Stimulated activated CD8-positive, alpha-beta memory T cell treated with anti-CD3 and anti-CD28 coated beads, Interleukin-2, amount 100 ng/mL, for 48 hours (primary cell): ENCODE results near the gene LEPR.
A peak's percentile ranks its signal among the peaks of the same experiment; 100 is the strongest.

ENCODE experiments used
- DNase-seq, 2 donors: peaks; one replicate each; pipeline ENCODE4 v3.0.0-alpha.2; 2020; ENCODE audit warnings: low read depth in 2 of 2

The LEPR gene

DNA sequence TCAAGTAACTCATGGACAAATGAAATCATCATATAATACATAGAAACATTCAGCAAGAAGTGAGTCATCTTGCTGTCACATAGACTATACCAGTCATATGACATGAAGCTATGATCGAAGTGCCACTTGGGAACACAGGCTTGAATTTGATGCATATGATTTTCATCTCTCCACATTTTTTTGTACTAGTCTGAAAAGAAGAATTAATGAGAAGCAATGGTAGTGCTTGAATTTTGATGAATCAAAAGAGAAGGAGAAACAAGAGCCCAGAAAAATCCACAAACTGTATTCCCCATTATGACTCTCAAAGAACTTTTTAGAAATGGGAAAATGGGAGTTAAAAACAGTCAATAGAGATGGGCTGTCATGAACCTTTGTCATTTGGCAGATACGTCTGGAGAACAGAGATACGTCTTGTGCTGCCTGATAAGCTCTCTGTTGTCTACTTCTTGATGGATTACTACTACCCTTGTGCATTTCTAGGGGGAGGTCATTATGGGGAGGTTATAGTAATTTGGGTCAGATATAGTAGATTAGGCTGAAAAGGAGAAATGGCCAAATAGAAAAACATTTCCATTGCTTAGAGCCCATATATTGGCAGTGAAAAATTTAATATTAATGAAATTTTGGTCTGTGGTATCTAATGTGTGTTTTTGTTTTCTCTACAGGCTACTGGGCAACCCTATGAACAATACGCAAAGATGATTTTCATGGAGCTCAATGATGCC lies 8.0 kb upstream of the LEPR start:
- no peak for DNase-seq

DNA sequence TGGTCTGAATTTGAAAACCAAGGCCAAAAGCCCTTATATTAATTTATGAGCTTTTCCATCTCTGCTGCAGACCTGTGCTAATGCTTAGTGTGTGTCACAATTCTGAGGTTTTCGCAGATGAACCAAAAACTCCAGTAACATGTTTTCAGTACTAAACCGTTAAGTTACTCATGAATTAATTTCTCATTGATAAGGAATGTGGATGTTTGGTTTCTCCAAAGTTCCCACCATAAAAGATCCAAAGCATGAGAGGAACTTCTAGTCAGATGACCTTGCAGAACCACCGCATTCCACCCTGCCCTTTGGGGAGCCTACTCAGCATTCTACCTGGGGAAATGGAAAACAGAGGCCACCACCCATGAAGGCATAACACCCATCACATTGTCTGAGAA lies 7.5 kb upstream of the LEPR start:
- DNase-seq, result no peak

DNA sequence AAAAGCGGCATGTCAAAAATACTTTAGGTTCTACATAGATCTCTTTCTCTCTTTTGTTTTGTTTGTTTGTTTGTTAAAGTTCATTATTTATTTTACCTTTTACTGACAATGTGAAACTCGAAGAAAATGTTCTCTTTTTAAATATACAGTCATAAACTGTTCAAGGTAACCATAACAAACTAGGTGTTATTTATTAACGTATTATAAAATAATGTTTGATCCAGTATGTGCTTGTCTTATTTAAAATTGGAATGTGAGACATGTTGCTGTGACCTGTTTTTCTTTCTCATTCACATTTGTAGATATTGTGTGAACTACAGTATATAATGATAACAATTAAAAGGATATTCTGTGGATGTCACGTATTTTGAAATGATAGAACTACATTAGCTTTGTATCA lies 5.9 kb upstream of the LEPR start:
- DNase-seq, result no peak

DNA sequence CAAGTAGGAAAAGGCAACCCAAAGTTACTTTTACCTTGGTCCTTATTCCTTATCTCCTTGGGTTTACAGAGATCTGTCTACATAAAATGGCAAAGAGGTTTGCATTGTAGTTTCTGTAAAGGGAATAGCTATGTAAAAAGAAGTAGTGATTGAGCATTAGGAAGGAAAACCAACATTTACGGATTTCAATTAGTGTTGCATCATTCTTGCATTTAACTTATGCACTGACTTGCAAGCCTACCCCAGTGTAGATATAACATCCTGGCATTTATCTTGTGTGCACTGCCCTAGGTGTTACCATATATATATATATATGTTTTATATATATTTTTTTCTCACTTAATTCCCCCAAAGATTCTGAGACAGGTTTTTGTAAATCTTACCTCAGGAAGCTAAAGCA lies 3.7 kb upstream of the LEPR start:
- no peak for DNase-seq

DNA sequence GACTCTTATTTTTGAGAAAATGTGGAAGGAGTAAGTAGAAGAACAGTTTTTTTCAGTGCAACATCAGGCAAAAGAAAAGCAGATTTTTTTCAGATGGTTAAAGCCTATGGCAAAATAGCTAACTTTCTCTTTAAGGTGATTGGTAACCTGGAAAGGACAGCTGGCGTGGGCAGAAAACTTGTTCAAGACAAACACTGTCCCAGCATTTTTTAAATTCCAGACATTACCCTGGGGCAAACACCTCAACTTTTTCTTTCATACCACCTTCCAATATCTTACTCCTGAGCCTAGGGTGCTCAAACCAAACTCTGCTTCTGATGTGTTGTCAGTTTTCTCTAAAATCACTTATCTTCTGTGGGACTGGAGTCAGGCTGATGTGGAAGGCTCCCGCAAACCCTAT lies 2.7 kb upstream of the LEPR start:
- DNase-seq, result no peak

DNA sequence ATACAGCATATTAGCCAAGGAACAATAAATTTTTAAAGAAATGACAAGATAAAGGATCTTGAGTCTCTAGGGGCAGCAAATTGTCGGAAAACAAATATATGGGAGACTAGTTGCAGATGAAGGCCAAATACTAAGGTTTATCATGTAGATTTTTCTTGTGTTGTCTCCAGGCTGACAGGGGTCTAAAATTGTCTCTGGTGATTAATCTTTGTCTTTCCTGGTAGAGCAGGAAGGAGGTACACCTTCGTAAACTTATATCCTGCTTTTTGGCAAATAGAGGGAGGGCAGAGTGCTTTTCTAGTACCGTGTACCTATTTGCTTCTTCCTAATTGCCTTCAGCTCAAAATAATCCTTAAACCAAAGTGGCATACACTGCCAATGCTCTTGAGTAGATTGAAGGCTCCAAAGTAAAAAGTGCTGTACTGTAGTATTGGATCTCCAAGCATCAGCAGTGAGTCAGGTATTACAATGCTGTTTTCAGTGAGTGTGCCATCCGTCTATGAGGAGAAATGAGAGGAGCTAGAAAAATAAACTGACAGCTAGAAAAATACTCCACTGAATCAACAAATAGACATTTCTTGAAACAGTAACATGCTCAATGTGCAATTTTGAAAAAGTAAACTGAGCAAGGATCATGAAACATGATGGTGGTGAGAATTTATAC lies 1.8 kb upstream of the LEPR start:
- DNase-seq, result no peak

DNA sequence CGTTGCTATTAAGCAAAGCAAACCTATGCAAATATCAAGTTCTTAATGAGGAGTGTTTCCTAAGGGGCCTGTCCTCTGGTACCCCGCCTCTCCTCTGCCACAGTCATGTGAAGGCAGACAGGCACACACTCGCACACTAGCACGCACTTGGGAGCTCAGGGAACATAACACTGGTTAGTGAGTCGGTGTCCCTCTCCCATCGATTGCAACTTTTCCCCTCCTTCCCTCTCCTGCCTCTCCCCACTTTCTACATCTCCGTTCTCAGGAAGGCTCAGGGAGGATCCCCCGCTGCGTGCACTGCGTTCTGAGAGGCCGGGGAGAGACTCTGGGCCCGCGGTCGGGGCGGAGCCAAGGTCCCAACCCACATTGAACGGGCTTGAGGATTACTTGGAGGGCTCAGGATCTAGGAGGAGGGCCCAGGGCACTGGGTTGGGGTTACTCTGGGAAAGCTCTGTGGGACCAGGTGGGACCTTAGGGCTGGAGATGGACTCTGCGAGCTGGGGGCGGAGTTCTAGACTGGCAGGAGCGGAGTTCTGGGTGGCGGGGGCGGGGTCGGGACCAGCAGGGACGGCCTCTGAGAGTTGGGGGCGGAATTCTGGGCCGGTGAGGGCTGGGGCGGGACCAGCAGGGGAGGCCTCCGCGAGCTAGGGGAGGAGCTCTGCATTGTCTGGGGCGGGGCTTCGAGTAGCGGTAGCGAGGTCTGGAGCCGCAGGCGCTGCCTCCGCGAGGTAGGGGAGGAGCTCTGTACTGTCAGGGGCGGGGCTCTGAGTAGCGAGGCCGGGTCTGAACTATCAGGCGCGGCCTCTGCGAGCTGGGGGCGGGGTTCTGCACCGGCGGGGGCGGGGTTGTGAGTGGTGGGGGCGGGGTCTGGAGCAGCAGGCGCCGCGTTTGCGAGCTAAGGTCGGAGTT lies 533 bp upstream of the LEPR start:
- DNase-seq, result peak; percentile 94 to 98

DNA sequence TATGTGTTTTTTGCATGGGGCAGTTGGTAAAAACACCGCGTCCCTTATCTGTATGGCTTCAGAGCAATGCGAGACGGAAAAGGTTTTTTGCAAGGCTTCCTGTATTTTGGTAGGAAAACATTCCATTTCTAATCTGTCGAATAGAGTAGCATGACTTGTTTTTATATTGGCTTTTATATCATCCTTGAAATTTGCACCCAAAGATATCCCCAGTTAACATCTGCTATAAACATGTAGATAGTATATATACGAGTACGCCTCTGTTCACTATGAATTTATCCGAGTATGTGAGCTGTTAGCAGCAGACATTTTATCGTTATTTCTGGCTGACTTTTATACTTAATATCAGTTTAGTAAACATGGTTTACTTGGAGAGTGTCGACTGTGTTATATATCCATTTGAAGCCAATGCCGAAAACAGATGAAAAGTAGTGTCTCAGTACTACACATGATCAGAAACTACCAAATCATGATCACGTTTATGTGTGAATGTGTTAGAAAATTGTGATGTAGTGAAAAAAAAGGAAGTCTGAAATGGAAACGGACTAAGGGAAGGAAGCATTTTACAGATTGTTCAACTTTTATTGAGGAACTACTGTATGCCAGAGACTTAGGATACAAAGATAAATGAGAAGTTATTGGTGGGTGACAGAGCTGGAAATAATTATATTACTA lies 1.0 kb downstream of the LEPR start:
- no peak for DNase-seq

DNA sequence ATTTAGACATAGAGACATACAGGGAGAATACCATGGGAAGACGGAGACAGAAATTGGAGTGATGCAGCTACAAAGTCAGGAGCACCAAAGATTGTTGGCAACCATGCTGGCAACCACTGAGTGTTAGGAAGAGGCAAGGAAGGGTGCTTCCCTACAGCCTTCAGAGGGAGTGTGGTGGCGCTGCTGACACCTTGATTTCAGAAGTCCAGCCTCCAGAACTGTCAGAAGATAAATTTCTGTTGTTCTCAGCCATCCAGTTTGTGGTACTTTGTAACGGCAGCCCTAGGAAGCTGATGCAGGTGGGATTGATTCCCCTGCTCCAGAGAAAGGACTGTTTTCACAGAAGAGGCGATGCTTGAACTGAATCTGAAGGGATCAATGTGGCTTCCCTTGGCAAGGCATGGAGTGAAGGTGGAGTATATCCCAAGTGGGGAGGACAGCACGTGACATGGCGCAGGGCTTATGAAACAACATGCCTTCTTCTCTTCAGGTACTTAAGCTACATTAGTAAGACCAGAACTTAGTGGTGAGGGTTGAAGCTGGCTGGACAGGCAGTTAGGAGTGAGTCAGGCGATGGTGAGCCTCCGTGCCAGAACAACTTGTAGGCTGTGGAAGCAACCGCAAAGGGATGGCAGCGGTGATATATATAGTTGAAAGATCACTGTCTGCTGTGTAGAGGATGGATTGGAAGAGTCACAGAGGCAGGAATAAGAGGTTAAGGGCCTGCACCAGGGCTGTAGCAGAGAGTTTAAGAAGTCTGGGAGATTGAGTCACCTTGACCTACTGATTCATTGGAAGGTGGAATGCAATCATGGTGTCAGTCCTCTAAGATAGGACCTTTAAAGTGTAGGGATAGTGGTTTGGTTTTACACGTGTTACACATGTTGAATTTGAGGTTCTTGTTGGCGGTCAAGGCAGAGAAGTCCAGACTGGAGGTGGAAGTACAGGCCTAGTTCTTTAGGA lies 2.1 kb downstream of the LEPR start:
- no peak for DNase-seq

DNA sequence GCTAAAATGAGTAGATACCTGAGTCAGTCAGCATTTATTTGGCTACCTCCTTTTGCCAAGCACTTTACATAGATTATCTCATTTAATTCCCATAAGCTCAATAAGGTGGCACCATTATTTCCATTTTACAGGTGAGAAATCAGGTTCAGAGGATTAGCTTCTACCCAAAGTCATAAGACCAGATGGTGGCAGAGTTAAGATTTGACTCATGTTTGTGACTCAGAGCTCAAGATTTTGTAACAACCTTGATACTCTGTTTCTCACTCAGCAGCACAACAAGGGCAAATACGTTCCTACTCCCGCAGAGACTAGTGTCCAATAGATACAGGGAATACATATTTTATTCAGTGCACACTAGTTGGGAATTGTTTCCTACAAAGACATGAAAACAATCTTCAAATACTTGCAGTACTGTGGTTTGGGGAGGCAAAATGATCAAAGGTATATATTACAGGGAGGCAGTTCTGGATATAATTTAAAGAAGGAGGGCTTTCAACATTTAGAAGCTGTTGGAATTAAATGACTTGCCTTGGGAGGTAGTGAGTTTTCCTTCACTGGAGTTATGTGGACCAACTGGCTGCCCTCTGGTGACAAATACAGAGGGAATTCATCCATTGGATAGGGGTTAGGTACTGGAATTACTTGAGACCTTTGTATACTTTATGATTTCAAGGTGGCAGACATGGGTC lies 3.6 kb downstream of the LEPR start:
- DNase-seq, result no peak

DNA sequence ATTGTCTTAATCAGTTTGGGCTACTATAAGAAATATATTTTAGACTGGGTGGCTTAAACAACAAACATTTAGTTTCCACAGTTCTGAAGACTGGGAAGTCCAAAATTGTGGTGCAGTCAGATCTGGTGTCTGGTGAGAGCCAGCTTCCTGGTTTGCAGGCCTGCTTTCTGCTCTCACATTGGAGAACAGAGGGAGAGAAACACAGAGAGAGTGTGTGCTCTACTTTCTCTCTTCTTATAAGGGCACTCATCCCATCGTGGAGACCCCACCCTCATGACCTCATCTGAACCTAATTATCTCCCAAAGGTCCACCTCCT lies 4.1 kb downstream of the LEPR start:
- DNase-seq, result no peak

DNA sequence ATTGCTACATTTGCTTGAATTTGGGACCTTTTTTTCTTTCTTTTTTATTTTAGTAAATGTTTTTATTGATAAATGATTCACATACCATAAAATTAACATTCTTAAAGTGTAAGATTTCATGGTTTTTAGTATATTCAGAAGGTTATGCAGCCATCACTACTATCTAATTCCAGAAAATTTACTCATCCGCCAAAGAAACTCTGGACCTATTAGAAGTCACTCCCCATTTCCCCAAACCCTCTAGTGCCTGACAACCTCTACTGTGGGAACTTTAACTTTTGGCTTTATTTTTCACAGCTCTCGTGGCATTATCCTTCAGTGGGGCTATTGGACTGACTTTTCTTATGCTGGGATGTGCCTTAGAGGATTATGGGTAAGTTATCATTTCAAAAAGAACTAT lies 4.5 kb downstream of the LEPR start:
- DNase-seq, result no peak

DNA sequence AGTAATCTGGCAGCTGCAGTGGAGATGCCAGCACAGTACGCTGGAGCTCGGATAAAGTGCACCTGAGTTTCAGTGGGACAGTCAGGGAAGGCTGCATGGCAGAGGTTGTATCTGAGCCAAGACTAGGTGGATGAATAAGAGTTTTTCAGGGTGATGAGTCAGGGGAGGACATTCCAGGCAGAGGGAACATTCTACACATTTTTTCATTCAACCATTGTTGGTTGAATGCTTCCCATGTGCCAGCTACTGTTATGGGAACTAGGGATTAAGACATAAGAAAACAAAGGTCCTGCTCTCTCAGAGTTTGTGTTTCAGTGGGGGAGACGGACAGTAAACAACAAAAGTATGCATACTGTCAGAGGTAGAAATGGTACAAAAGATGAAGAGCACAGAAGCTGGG lies 5.2 kb downstream of the LEPR start:
- no peak for DNase-seq

DNA sequence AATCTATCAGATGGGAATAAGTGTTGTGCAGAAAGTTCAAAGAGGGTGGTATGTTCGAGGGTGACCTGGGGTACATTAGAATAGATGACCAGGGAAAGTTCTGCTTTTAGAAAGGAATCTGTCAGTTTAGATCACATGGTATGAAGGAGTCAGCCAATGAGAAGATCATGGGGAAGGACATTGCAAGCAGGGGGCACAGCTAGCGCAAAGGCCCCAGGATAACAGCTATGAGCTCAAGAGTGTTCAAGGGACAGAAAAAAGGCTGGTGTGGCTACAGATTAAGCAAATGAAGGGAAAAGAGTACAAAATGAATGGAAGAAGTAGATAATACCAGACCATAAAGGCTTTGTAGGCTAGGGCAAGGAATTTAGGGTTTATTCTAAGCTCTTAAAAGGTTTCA lies 8.6 kb downstream of the LEPR start:
- DNase-seq, result no peak

DNA sequence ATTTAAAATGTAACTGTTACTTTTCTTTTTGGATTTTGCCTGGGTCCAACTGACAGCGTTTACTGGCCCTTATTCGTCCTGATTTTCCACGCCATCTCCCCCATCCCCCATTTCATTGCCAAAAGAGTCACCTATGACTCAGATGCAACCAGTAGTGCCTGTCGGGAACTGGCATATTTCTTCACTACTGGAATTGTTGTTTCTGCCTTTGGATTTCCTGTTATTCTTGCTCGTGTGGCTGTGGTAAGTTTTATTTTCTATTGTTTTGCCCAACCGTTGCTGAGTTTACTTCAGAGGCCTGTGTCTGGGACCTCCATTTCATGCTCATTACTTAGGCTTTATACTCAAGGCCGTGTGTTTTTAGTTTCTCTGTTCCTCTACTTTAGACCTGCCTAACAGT lies 9.3 kb downstream of the LEPR start:
- DNase-seq, result no peak

DNA sequence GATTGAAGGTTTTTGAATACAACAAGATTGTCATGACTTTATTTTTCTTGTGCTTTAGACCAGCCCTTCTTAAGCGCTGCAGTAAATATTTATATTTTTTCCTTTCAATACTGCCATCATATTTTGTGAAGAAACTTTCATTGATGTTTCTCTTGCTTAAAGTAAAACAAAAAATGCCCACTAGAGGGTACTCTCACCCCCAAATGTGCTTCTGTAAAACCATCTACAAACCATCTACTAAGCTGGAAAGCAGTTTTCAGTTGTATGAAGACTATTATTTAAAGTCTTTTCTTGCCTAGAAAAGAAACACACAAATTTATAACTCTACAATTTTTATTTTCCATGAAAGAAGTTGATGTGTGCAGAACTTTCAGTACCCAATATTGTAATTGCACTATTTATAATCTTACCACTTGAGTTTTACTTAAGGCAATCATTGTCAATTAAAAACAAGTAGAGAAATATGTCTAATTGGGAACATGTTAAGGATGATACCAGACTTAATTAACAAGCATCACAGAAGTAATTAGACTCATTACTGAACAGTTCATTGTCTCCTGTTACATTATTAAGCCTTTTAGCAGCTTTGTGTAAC lies 10.7 kb downstream of the LEPR start:
- DNase-seq, result no peak

DNA sequence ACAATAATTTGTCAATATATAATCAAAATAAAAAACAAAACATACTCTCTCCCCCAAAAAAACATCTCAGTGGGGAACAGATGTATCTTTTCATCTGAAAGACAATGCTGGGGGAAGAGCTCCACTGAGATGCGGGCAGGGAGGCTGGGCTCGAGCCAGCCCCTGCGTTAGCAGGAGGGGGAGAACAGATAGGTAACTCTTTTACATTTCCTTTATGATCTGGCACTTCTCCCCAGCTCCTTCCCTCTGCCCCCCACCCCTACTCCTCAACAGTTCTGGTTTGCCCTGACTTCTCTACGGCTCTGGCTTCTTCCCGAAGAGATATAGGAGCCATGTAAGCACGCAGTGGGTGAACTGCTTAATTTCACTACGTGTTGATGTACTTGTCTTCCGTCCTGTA lies 12.4 kb downstream of the LEPR start:
- no peak for DNase-seq

DNA sequence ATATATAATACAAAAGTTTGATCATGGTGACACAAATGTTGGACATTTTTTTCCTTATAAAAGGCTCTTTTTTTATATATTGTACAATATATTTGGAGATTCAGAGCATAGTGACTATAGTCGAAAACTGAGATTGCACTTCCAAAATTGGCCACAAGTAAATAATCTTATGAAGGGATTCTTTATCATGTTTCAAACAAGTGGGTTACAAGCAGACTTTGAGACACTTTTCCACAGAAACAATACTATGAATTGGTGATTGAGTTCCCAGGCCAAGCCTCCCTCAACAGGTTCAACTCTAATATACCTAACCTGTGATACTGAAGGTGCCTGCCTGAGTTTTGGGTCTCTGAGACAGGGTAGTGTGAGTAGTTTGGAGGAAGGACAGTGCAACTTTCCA lies 13.8 kb downstream of the LEPR start:
- DNase-seq, result no peak

DNA sequence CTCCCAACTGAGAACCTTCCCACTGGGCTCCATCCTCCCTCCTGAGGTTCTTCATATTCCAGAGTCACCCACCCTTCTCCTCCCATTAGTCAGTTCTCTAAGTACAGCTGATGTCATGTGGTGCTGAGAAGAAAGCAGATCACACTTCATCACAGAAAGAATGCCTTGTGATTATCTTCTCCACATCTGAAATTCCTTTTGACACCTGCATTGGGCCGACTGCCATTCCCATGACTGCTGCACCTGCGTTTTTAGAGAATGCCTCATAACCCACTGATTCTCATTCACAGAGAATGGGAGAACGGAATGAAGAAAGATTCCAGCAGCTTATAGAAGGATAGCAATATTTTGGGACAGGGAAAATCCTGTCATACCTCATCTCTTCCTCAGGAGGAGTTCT lies 14.3 kb downstream of the LEPR start:
- DNase-seq, result no peak

DNA sequence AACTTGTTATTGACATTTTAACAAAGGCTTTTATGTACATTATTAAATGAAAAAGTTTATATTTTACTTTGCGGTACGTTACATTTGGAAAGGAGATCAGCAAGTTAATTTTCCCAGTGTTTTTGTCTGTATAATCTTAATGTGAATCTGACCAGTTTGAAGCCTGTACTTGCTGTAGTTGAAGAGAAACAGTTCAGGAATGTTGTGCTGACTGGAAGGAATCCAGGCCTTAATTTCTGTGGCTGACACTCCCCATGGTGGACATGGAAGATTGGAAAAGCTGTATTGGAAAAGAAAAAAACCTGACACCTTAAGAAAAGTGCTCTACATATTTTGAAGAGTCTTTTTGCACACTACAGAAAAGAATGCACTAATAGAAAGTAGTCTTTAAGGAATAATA lies 15.5 kb downstream of the LEPR start:
- DNase-seq, result no peak
